ENCODE measurements around the gene ADAM8. TPM values are rescaled to one million over a fixed set of nuclear protein-coding genes. Genes with fewer than 3 reads are reported as not detected.
"Not testable (repeated sequence)": the region's sequence is repeated elsewhere in the genome, so short reads cannot be mapped to it uniquely, and the experiment has no call there.

Gene ADAM8
- total RNA-seq, 4 donors from 2014 or later = 5.1 to 7.6 (median 5.9) TPM; not detected in 1

- no peak overlapping the region for H3K27ac ChIP-seq
- H3K4me1 ChIP-seq = peaks cover 0 to 12% of the 10 kb centered on the region in 2 donors
- H3K9me3 ChIP-seq = no peaks in the 10 kb centered on the region
- intact Hi-C loops (cut with DNase I; ENCODE audit: low total_unique reads) = no loop called here
- H3K4me3 ChIP-seq = no peak overlapping the region
- TF ChIP-seq CTCF (IDR thresholded peaks at IDR 0.05) (no peak), POLR2A (IDR thresholded peaks at IDR 0.05) (no peak)
- DNase-seq = no peak
- H3K27me3 ChIP-seq = peaks cover 10 to 27% of the 10 kb centered on the region in 2 donors
- H3K36me3 ChIP-seq = no peaks in the 10 kb centered on the region
Measured at GRCh38 chr10:133235932-133236331, 40.7 kb downstream of the ADAM8 start.

- DNase-seq = no peak
Measured at GRCh38 chr10:133235265-133235855, 41.3 kb downstream of the ADAM8 start.

GRCh38 chr10:133234796-133235195 lies 41.9 kb downstream of the ADAM8 start:
- H3K9me3 ChIP-seq; intact Hi-C loops (cut with DNase I; ENCODE audit: low total_unique reads); H3K27ac ChIP-seq; H3K36me3 ChIP-seq; DNase-seq; H3K4me3 ChIP-seq: not testable (repeated sequence)
- peaks cover 13 to 27% of the 10 kb centered on the region in 2 donors for H3K27me3 ChIP-seq
- peaks cover 0 to 22% of the 10 kb centered on the region in 2 donors for H3K4me1 ChIP-seq

More at GRCh38 chr10:133235265-133235855, 41.3 kb downstream of the ADAM8 start:
- TF ChIP-seq CTCF (IDR thresholded peaks at IDR 0.05) = no peak
- TF ChIP-seq POLR2A (IDR thresholded peaks at IDR 0.05) = no peak
- H3K27me3 ChIP-seq = peaks cover 10 to 27% of the 10 kb centered on the region in 2 donors
- no peaks in the 10 kb centered on the region for H3K36me3 ChIP-seq
- H3K9me3 ChIP-seq = no peaks in the 10 kb centered on the region
- H3K27ac ChIP-seq = no peak overlapping the region
- intact Hi-C loops (cut with DNase I; ENCODE audit: low total_unique reads) = no loop called here
- H3K4me3 ChIP-seq = no peak overlapping the region
- H3K4me1 ChIP-seq = peaks cover 0 to 16% of the 10 kb centered on the region in 2 donors

GRCh38 chr10:133231946-133232574 lies 44.6 kb downstream of the ADAM8 start:
- Histone ChIP-seq H3K9me3 (no peaks in the 10 kb centered on the region), H3K27me3 (peaks cover 9 to 27% of the 10 kb centered on the region in 2 donors), H3K36me3 (no peaks in the 10 kb centered on the region), H3K27ac (no peak overlapping the region), H3K4me3 (no peak overlapping the region), H3K4me1 (peaks cover 0 to 25% of the 10 kb centered on the region in 2 donors)
- no peak for DNase-seq
- TF ChIP-seq POLR2A (IDR thresholded peaks at IDR 0.05) (no peak), CTCF (IDR thresholded peaks at IDR 0.05) (no peak)
- intact Hi-C loops (cut with DNase I; ENCODE audit: low total_unique reads) = no loop called here

GRCh38 chr10:133231244-133231945 lies 45.3 kb downstream of the ADAM8 start:
- H3K36me3 ChIP-seq = no peaks in the 10 kb centered on the region
- H3K27ac ChIP-seq = no peak overlapping the region
- TF ChIP-seq CTCF (IDR thresholded peaks at IDR 0.05) = no peak
- no peak for TF ChIP-seq POLR2A (IDR thresholded peaks at IDR 0.05)
- H3K27me3 ChIP-seq = peaks cover 5 to 27% of the 10 kb centered on the region in 2 donors
- peaks cover 0 to 19% of the 10 kb centered on the region in 2 donors for H3K4me1 ChIP-seq
- no peaks in the 10 kb centered on the region for H3K9me3 ChIP-seq
- DNase-seq = no peak
- intact Hi-C loops (cut with DNase I; ENCODE audit: low total_unique reads) = no loop called here
- no peak overlapping the region for H3K4me3 ChIP-seq
